Activated effector memory CD4-positive, alpha-beta T cell treated with anti-CD3 and anti-CD28 coated beads, Interleukin-2, amount 50 U/mL, for 16 hours (primary cell): ENCODE results near the gene KIF26B.

Experiments
- DNase-seq: peaks from one replicate; pipeline ENCODE4 v3.0.0-alpha.2; 2020

Gene KIF26B

GRCh38 chr1:245154429-245155271 is at the start of gene KIF26B:
Gene KIF26B (plus strand): TSS chr1:245154985. CDS start chr1:245155425, 440 bp downstream.
- peak; percentile 68 for DNase-seq

- DNase-seq, result no peak
Observed at GRCh38 chr1:245105042-245105441, 49.7 kb upstream of the KIF26B start.

DNA sequence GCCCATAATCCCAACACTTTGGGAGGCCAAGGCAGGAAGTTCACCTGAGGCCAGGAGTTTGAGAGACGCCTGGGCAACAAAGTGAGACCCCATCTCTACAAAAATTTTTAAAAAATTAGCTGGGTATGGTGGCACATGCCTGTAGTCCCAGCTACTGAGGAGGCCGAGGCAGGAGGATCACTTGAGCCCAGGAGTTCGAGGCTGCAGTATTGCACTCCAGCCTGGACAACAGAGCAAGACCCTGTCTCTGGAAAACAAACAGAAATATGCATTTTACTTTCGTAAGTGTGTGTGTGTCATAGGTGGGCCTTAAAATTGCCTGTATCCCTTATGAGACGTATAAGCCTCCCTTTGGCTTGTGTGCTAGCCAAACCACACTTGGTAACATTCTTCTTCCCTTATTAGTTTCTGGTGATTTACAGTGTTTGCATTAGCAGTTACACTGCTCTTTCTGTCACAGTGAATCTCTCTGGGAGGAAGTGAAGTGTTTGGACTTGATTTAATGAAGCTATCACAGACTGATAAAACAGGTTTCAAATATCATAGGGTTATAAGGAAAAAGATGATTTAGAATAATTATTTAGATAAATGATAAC is 48.9 kb upstream of the KIF26B start:
- no peak for DNase-seq

DNA sequence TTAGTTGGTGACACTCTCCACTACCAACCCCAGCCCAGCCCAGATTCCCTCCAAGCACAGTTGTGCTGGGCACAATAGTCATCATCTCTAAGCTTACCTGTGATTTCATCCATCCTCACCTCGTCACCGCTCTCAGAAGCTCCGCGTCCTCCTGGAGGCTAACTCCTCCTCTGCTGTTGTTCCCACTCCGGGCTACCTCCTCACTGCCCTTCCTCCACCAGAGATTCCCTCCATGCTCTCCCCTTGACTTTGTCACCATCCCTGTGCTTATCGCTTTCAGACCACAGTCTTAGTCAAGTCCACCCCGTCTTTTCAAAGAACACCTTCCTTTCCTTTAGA is 47.0 kb upstream of the KIF26B start:
- DNase-seq, result no peak

DNA sequence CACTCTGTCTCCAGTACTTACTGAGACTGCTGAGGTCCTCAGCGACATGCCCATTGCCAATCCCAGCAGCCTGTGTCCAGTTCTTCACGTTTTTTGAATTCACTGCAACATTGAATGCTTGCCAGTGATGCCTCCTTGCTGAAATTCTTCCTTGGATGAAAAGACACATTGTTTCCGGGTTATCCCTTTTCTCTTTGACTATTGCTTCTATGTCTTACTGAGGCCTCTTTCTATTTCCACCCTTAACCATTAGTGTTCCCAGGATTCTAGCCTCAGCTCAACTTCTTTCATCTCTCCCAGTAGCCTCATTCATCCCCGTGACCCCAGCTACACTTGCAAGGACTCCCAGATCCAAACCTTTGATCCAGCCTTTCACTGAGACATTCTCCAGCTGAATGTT is 46.5 kb upstream of the KIF26B start:
- no peak for DNase-seq

DNA sequence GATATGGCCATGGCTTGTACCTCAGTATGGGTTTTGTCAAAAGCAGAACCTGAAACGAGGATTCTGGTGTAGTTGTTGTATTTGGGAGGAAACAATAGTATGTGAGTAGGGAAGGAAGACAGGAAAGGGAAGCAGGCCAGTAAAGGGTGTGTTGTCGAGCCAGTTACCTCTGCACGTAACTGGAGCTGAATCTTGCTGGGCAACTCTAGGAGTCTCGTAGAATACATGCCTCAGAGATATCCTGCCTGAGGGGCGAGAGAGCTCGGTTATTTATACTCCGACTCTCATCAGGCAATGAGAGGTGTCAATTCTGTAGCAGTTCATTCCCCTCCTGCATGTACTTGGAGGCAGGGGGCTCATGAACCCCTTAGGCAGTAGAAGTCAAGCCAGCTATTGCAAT is 45.9 kb upstream of the KIF26B start:
- DNase-seq, result no peak

DNA sequence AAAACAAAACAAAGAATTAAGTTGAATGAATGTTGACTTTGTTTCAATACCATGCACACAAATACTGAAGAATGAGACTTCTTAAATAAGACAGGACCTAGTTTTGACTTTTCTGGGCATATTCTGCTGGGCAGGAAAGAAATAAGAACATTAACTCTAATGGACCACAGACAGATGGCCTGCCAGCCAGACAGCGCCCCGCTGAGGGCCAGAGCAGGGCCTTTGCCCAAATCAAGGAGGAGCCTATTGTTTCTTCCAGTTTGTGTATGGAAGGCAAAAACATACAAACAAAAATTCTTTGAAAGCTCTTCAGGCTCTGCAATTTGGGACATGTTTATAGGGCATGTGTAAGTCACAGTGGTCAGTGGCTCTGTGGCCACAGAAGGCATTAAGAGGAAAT is 44.4 kb upstream of the KIF26B start:
- no peak for DNase-seq

DNA sequence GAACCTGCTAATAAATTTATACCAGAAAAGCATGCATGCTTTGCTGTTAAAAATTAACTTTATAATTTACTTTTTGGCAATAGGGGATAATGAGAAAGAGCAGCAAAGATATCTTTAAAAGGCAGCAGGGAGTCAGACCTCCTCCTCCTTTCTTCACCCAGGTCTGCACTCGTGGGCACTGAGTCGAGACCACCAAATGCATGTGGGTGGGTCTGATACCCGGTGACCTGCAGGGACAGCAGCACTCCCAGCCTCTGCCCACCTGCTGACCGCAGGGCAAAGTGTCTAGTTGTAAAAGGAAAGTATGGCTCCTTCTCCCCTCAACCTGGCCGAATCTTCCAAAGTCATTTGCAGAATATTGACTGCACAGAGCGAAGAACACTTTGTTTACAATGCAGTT is 43.7 kb upstream of the KIF26B start:
- no peak for DNase-seq

DNA sequence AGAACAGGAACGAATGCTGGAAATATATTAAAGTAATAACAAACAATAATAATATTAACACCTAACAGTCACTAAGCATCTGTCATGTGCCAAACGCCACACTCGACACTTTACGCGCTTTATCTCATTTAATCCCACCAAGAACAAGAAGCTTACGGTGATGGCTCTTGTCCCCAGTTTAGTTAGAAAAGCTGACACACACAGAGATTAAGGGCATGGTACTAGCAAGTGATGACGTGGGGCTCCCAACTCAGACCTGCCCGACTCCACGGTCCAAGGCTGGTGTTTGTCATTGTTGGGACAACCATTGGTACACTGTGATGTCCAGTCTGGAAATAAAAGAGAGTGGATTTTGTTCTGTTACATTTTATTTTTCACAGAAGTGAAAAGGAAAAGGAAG is 41.1 kb upstream of the KIF26B start:
- no peak for DNase-seq

DNA sequence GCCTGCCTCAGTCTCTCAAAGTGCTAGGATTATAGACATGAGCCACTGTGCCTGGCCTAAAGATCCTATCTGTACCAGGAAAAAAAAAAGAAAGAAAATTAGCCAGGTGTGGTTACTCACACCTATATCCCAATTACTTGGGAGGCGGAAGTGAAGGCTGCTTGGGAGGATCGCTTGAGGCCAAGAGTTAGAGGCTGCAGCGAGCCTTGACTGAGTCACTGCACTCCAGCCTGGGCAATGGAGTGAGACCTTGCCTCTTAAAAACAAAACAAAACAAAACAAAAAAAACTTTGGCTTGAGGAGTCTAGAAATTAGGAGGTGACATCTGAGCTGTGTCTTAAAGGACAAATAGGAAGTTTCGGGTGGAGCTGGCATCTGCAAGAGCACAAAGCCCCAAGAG is 38.7 kb upstream of the KIF26B start:
- peak; percentile 12 for DNase-seq

GRCh38 chr1:245116751-245117150 is 38.0 kb upstream of the KIF26B start:
- DNase-seq, result no peak

- peak; percentile 6 for DNase-seq
Observed at GRCh38 chr1:245118066-245118465, 36.7 kb upstream of the KIF26B start.

DNA sequence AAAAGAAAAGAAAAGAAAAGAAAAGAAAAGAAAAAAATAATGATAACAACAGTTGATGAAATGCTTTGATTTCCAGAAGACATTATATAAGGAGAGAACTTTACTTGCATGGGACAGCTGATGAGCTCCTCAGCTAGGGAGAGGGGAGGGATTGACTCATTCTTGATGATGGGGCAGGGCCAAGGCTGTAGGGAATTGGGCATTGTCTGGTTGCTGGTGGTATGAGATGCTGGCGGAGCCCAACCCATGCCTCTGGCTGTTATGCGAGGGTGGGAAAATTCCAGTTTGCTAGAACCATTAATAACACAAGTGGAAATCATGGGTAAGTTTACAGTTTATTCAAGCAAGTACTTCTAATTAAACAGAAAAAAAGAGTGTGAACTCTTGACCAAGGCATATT is 36.0 kb upstream of the KIF26B start:
- DNase-seq, result no peak

DNA sequence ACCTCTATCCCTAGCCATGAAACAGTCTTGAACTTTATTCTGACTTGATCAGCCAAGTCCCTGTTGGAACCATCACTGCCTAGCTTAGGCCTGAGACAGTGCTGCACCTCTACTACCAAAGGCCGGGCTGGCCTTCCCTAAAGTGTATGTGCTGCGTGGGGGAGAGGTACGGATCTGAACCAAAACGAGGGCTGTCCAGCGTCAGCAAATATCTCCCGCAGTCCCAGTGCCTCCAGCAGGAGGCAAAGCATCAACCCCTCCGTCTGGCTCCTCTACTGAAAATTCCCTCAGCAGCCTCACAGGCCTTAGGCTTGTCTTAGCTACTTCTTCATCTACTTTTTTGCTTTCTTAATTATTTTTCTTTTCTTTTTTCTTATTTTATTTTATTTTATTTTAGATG is 33.3 kb upstream of the KIF26B start:
- peak; percentile 25 for DNase-seq

GRCh38 chr1:245124241-245124640 is 30.5 kb upstream of the KIF26B start:
- no peak for DNase-seq

- DNase-seq, result no peak
Observed at GRCh38 chr1:245124644-245125043, 30.1 kb upstream of the KIF26B start.

DNA sequence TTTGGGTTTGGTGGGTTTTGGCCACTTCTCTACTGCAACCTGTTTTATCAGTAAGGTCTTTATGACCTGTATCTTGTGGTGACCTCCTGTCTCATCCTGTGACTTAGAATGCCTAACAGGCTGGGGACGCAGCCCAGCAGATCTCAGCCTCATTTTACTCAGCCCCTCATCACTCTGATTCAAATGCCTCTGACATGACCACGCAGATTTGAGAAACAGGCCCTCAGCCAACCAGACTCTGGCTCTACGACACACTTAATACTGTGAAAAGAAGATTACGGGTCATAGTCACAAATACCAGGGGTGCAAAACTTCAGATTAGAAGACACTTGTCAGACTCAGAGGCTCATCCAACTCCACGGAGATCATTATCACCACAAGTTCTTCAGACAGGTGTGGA is 28.3 kb upstream of the KIF26B start:
- DNase-seq, result no peak

- no peak for DNase-seq
Observed at GRCh38 chr1:245128381-245129101, 26.2 kb upstream of the KIF26B start.

- no peak for DNase-seq
Observed at GRCh38 chr1:245129319-245130240, 25.2 kb upstream of the KIF26B start.

DNA sequence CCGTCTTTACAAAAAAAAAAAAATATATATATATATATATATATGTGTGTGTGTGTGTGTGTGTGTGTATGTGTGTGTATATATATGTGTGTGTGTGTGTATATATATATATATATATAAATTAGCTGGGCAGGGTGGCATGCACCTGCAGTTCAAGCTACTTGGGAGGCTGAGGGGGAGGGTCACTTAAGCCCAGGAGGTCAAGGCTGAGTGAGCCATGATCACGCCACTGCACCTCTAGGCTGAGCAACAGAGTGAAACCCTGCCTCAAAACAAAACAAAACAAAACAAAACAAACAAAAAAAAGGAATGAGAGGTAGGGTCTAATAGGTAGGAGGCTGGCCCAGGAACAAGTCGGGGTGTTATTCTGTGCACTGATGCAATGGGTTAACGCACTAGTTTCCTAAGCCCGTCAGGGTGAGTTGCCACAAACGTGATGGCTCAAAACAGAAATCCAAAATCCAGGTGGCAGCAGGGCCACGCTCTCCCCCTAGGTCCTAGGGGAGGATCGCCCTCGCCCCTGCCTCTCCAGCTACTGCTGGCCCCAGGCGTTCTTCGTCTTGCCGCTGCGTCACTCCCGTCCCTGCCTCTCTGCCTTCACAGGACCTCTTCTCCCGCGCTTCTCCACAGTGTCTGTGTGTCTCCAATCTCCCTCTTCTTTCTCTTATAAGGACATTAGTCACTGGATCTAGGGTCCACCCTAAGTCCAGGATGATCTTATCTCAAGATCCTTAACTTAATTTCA is 24.3 kb upstream of the KIF26B start:
- peak; percentile 27 for DNase-seq

- DNase-seq, result peak; percentile 8
Observed at GRCh38 chr1:245131026-245131393, 23.8 kb upstream of the KIF26B start.

DNA sequence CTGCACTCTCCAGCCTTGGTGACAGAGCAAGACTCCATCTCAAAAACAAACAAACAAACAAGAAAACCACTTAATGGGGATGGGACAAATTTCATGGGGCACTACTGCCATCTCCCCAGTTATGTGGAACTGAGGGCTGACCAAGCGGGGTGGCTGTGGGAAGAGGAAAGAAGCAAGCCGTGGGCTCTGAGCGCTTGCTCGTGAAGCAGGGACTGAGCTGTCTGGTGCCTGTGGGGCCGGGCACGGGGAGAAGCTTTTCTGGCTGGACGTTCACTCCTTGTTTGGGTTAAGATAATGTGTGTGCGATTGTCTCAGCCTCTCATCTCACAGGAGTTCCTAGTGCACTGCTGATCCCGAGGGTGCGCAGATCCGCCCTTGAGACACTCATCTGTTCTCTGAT is 22.0 kb upstream of the KIF26B start:
- no peak for DNase-seq
